Neural cell (in vitro differentiated cells): ENCODE data around the gene IFNL4. TPM values are rescaled to one million over a fixed set of nuclear protein-coding genes. Genes with fewer than 3 reads are reported as not detected.

Experiments
- H2AFZ ChIP-seq: fragments of 200-600, 300-800 bp; sonication (generic), shearing (Covaris generic); 2 replicates; pipeline ENCODE4 v1.6.0; 2014; ENCODE audit warnings: low read depth, mild to moderate bottlenecking, antibody characterized with exemption, low read length, moderate library complexity
- H3F3A ChIP-seq: fragments of 200-600 bp; shearing (Covaris generic); 2 replicates; pipeline ENCODE4 v1.6.1; 2016; ENCODE audit warnings: mild to moderate bottlenecking, moderate library complexity, mixed read lengths, antibody characterized with exemption, low read length; ENCODE audit not compliant: insufficient read depth, poor library complexity, severe bottlenecking
- H3K27ac ChIP-seq: fragments of 200-600, 300-800 bp; sonication (generic), shearing (Covaris generic); 2 replicates; pipeline ENCODE4 v1.5.1; 2014; ENCODE audit warnings: mild to moderate bottlenecking, low read length, moderate library complexity
- H3K27me3 ChIP-seq: fragments of 300-800, 200-600 bp; sonication (generic), shearing (Covaris generic); 2 replicates; pipeline ENCODE4 v1.6.0; 2014; ENCODE audit warnings: mild to moderate bottlenecking, low read depth, low read length, moderate library complexity; ENCODE audit not compliant: insufficient read depth
- H3K36me3 ChIP-seq: fragments of 300-800, 200-600 bp; sonication (generic), shearing (Covaris generic); 2 replicates; pipeline ENCODE4 v1.5.1; 2014; ENCODE audit warnings: mild to moderate bottlenecking, antibody characterized with exemption, low read length, moderate library complexity; ENCODE audit not compliant: insufficient read depth
- H3K4me2 ChIP-seq: fragments of 300-800, 200-600 bp; sonication (generic), shearing (Covaris generic); 2 replicates; pipeline ENCODE4 v1.6.0; 2014; ENCODE audit warnings: mild to moderate bottlenecking, low read length
- H3K4me3 ChIP-seq: fragments of 300-800, 200-600 bp; sonication (generic), shearing (Covaris generic); 2 replicates; pipeline ENCODE4 v1.5.1; 2014; ENCODE audit warnings: mild to moderate bottlenecking, low read length, moderate library complexity
- H3K79me2 ChIP-seq: fragments of 200-600 bp; shearing (Covaris generic); replicated peaks from 2 replicates; pipeline ENCODE4 v1.6.0; 2014; ENCODE audit warnings: mild to moderate bottlenecking, low read length, moderate library complexity; ENCODE audit not compliant: insufficient read depth
- H3K9ac ChIP-seq: fragments of 300-800, 200-600 bp; sonication (generic), shearing (Covaris generic); 2 replicates; pipeline ENCODE4 v1.6.1; 2016; ENCODE audit warnings: mild to moderate bottlenecking, low read length, mixed read lengths
- H3K9me2 ChIP-seq: fragments of 200-600 bp; shearing (Covaris generic); 2 replicates; pipeline ENCODE4 v1.6.1; 2016; ENCODE audit warnings: mild to moderate bottlenecking, low read length, mixed read lengths; ENCODE audit not compliant: insufficient read depth
- H3K9me3 ChIP-seq: fragments of 200-600, 300-800 bp; sonication (generic), shearing (Covaris generic); 2 replicates; pipeline ENCODE4 v1.6.1; 2016; ENCODE audit warnings: mild to moderate bottlenecking, mixed run types, low read length, moderate library complexity, mixed read lengths
- H4K20me1 ChIP-seq: fragments of 200-600 bp; shearing (Covaris generic); 2 replicates; pipeline ENCODE4 v1.6.1; 2016; ENCODE audit warnings: mild to moderate bottlenecking, mixed run types; ENCODE audit not compliant: insufficient read depth
- EP300 ChIP-seq: fragments of 450-650 bp; conservative IDR thresholded peaks from 2 replicates; pipeline ENCODE4 v1.6.1; 2014; ENCODE audit warnings: antibody characterized with exemption, mild to moderate bottlenecking, moderate library complexity; ENCODE audit not compliant: poor library complexity, severe bottlenecking
- EZH2 ChIP-seq: fragments of 200-600, 300-800 bp; shearing (Covaris generic), sonication (generic); IDR thresholded peaks from 2 replicates; pipeline ENCODE4 v1.6.1; 2014; ENCODE audit warnings: antibody characterized with exemption, low read length, borderline replicate concordance, mild to moderate bottlenecking; ENCODE audit not compliant: insufficient read depth, poor library complexity, severe bottlenecking
- MXI1 ChIP-seq: fragments of 450-650 bp; conservative IDR thresholded peaks from 2 replicates; pipeline ENCODE4 v1.6.1; 2014; ENCODE audit warnings: antibody characterized with exemption, mild to moderate bottlenecking; ENCODE audit not compliant: poor library complexity, severe bottlenecking
- POLR2AphosphoS5 ChIP-seq: IDR thresholded peaks from 2 replicates; pipeline ENCODE4 v1.6.1; 2012
- RAD21 ChIP-seq: fragments of 450-650 bp; conservative IDR thresholded peaks from 2 replicates; pipeline ENCODE4 v1.6.1; 2014; ENCODE audit warnings: antibody characterized with exemption, mild to moderate bottlenecking, moderate library complexity
- REST ChIP-seq: IDR thresholded peaks from 2 replicates; pipeline ENCODE4 v1.6.1; 2012; ENCODE audit warnings: borderline replicate concordance
- SMC3 ChIP-seq: fragments of 450-650 bp; conservative IDR thresholded peaks from 2 replicates; pipeline ENCODE4 v1.6.1; 2014; ENCODE audit warnings: antibody characterized with exemption, mild to moderate bottlenecking, moderate library complexity; ENCODE audit not compliant: poor library complexity
- TAF1 ChIP-seq: IDR thresholded peaks from 2 replicates; pipeline ENCODE4 v1.6.1; 2012; ENCODE audit warnings: low read depth
- polyA plus RNA-seq: library from polyadenylated mRNA; depleted of rRNA; stranded (reverse); fragments of >200 nt; gene quantifications from 2 replicates; pipeline ENCODE4 v1.2.3, GENCODE V29; 2014
- TF ChIP-seq, protein P1 (sequence below): fragments of 450-650 bp; IDR thresholded peaks from 2 replicates; pipeline ENCODE4 v1.5.1; 2014; ENCODE audit warnings: antibody characterized with exemption, mild to moderate bottlenecking, moderate library complexity; ENCODE audit not compliant: poor library complexity, severe bottlenecking

IFNL4 gene
- polyA plus RNA-seq, 1 donor from 2014 or later = not detected

- Histone ChIP-seq H3K4me3 (no peak overlapping the region), H3K4me2 (no peak overlapping the region), H3K9ac (no peak overlapping the region), H3K27me3 (no peaks in the 10 kb centered on the region), H3K79me2 (no peaks in the 10 kb centered on the region), H3K36me3 (no peaks in the 10 kb centered on the region), H4K20me1 (no peaks in the 10 kb centered on the region), H2AFZ (no peak overlapping the region), H3F3A (no peaks in the 10 kb centered on the region), H3K9me2 (no peaks in the 10 kb centered on the region), H3K27ac (no peak overlapping the region), H3K9me3 (no peaks in the 10 kb centered on the region)
- TF ChIP-seq TAF1 (no peak), MXI1 (no peak), EZH2 (no peak), EP300 (no peak), RAD21 (no peak), REST (no peak), SMC3 (no peak), POLR2AphosphoS5 (no peak)
- TF ChIP-seq, protein P1, sequence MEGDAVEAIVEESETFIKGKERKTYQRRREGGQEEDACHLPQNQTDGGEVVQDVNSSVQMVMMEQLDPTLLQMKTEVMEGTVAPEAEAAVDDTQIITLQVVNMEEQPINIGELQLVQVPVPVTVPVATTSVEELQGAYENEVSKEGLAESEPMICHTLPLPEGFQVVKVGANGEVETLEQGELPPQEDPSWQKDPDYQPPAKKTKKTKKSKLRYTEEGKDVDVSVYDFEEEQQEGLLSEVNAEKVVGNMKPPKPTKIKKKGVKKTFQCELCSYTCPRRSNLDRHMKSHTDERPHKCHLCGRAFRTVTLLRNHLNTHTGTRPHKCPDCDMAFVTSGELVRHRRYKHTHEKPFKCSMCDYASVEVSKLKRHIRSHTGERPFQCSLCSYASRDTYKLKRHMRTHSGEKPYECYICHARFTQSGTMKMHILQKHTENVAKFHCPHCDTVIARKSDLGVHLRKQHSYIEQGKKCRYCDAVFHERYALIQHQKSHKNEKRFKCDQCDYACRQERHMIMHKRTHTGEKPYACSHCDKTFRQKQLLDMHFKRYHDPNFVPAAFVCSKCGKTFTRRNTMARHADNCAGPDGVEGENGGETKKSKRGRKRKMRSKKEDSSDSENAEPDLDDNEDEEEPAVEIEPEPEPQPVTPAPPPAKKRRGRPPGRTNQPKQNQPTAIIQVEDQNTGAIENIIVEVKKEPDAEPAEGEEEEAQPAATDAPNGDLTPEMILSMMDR = no peak
Observed at GRCh38 chr19:39282021-39282420, 33.4 kb upstream of the IFNL4 start.

DNA sequence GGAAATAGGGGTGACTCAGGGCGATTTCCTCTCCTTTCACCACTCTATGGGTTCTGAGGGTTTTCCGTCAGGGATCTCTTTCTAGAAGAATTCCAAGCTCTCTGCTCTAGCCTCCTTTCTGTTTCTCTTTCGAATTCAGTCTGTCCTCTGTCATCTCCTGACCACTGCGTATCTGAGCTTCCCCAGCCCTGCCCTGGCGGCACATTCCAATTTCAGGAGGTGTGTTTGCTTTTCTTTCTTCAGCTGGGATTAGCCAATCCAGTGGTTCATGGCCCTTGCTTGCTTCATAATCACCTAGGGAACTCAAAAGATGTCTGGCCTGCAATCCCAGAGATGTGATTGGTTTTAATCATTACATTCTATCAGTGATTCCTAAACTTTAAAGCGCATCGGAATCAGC, 28.9 kb upstream of the IFNL4 start:
- Histone ChIP-seq H3K36me3 (no peaks in the 10 kb centered on the region), H2AFZ (no peak overlapping the region), H3K9me3 (no peaks in the 10 kb centered on the region), H3K79me2 (no peaks in the 10 kb centered on the region), H3K4me3 (no peak overlapping the region), H3K4me2 (no peak overlapping the region), H4K20me1 (no peaks in the 10 kb centered on the region), H3K9me2 (no peaks in the 10 kb centered on the region), H3K9ac (no peak overlapping the region), H3K27me3 (no peaks in the 10 kb centered on the region), H3K27ac (no peak overlapping the region), H3F3A (no peaks in the 10 kb centered on the region)
- TF ChIP-seq SMC3 (no peak), TAF1 (no peak), EP300 (no peak), REST (no peak), POLR2AphosphoS5 (no peak), EZH2 (no peak), MXI1 (no peak), RAD21 (no peak)
- TF ChIP-seq, protein P1 = no peak
